ENCODE measurements around the gene USP8. TPM values are rescaled to one million over a fixed set of nuclear protein-coding genes. Genes with fewer than 3 reads are reported as not detected.

The USP8 gene
- total RNA-seq, 4 donors from 2014 or later: 30.8 to 49.3 (median 46.8) TPM

GRCh38 chr15:50549326-50549725 is 125.1 kb downstream of the USP8 start:
- H3K27ac ChIP-seq: no peak overlapping the region
- no peaks in the 10 kb centered on the region for H3K4me1 ChIP-seq
- DNase-seq: no peak
- intact Hi-C loops (cut with DNase I; ENCODE audit: low total_unique reads) (no loop called here), in situ Hi-C loops (cut with MboI; ENCODE audit: low sequenced_read_pairs in 4 of 4) (no loop called here)
- no peaks in the 10 kb centered on the region for H3K9me3 ChIP-seq
- TF ChIP-seq CTCF (IDR thresholded peaks at IDR 0.05 in 4 of 5, conservative IDR thresholded peaks at IDR 0.05 in 1 of 5): no peak
- no peak for TF ChIP-seq POLR2A (IDR thresholded peaks at IDR 0.05)
- no peaks in the 10 kb centered on the region for H3K27me3 ChIP-seq
- no peak overlapping the region for H3K4me3 ChIP-seq
- no peak for ATAC-seq
- no peaks in the 10 kb centered on the region for H3K36me3 ChIP-seq

GRCh38 chr15:50552238-50552637 is 128.0 kb downstream of the USP8 start:
- H3K4me3 ChIP-seq: no peak overlapping the region
- H3K27ac ChIP-seq: no peak overlapping the region
- ATAC-seq: no peak
- no peaks in the 10 kb centered on the region for H3K9me3 ChIP-seq
- TF ChIP-seq CTCF (IDR thresholded peaks at IDR 0.05 in 4 of 5, conservative IDR thresholded peaks at IDR 0.05 in 1 of 5): no peak
- no peak for TF ChIP-seq POLR2A (IDR thresholded peaks at IDR 0.05)
- in situ Hi-C loops (cut with MboI; ENCODE audit: low sequenced_read_pairs in 4 of 4): no loop called here
- no peak for DNase-seq
- H3K36me3 ChIP-seq: no peaks in the 10 kb centered on the region
- H3K27me3 ChIP-seq: no peaks in the 10 kb centered on the region
- H3K4me1 ChIP-seq: no peaks in the 10 kb centered on the region
- intact Hi-C loops (cut with DNase I; ENCODE audit: low total_unique reads): no loop called here

- DNase-seq: no peak
- Histone ChIP-seq H3K36me3 (peaks cover 0 to 17% of the 10 kb centered on the region in 2 donors), H3K4me1 (no peaks in the 10 kb centered on the region), H3K27ac (no peak overlapping the region), H3K27me3 (no peaks in the 10 kb centered on the region), H3K9me3 (no peaks in the 10 kb centered on the region), H3K4me3 (no peak overlapping the region)
- intact Hi-C loops (cut with DNase I; ENCODE audit: low total_unique reads): no loop called here
- in situ Hi-C loops (cut with MboI; ENCODE audit: low sequenced_read_pairs in 4 of 4): no loop called here
- no peak for ATAC-seq
- TF ChIP-seq POLR2A (IDR thresholded peaks at IDR 0.05): no peak
- no peak for TF ChIP-seq CTCF (IDR thresholded peaks at IDR 0.05 in 4 of 5, conservative IDR thresholded peaks at IDR 0.05 in 1 of 5)
Measured at GRCh38 chr15:50556642-50557371, 132.6 kb downstream of the USP8 start.

- TF ChIP-seq CTCF (IDR thresholded peaks at IDR 0.05 in 4 of 5, conservative IDR thresholded peaks at IDR 0.05 in 1 of 5) (no peak), POLR2A (IDR thresholded peaks at IDR 0.05) (no peak)
- intact Hi-C loops (cut with DNase I; ENCODE audit: low total_unique reads) (no loop called here), in situ Hi-C loops (cut with MboI; ENCODE audit: low sequenced_read_pairs in 4 of 4) (no loop called here)
- no peak for DNase-seq
- Histone ChIP-seq H3K27me3 (no peaks in the 10 kb centered on the region), H3K9me3 (no peaks in the 10 kb centered on the region), H3K27ac (no peak overlapping the region), H3K4me3 (no peak overlapping the region), H3K4me1 (no peaks in the 10 kb centered on the region), H3K36me3 (peaks cover 0 to 27% of the 10 kb centered on the region in 2 donors)
- no peak for ATAC-seq
Measured at GRCh38 chr15:50558012-50558411, 133.8 kb downstream of the USP8 start.

Data from gastrocnemius medialis (tissue), 4 donors.